Keratinocyte (primary cell): ENCODE data around the gene PHPT1. TPM values are rescaled to one million over a fixed set of nuclear protein-coding genes. Genes with fewer than 3 reads are reported as not detected.

Experiments
- DNase-seq: peaks from one replicate; pipeline ENCODE4 v3.0.0-alpha.2; 2011; ENCODE audit warnings: low read depth, missing footprints, low spot score
- FAIRE-seq: peaks from 2 replicates; lab custom pipeline; 2011; peaks lifted over from hg19 to GRCh38; lab: Jason Lieb, UNC
- H2AFZ ChIP-seq: 2 replicates; pipeline ENCODE4 v1.6.0; 2012; ENCODE audit warnings: low read length, control low read depth, inconsistent platforms; ENCODE audit not compliant: control insufficient read depth
- H3K27ac ChIP-seq: 2 replicates; pipeline ENCODE4 v1.5.1; 2011; ENCODE audit warnings: low read length; ENCODE audit not compliant: control insufficient read depth, insufficient read depth
- H3K27me3 ChIP-seq: 3 replicates; pipeline ENCODE4 v1.6.0; 2011; ENCODE audit warnings: low read length; ENCODE audit not compliant: control insufficient read depth, insufficient read depth; ENCODE audit errors: extremely low read depth
- H3K36me3 ChIP-seq, 2 experiments: 2 replicates in 1 of 2; 3 replicates in 1 of 2; pipeline ENCODE4 v1.5.1; 2011; ENCODE audit warnings: low read length in 2 of 2, mild to moderate bottlenecking in 1 of 2; ENCODE audit not compliant: control insufficient read depth in 2 of 2, insufficient read depth in 2 of 2; ENCODE audit errors: extremely low read depth in 1 of 2
- H3K4me1 ChIP-seq: 3 replicates; pipeline ENCODE4 v1.5.1; 2011; ENCODE audit warnings: low read length; ENCODE audit not compliant: control insufficient read depth, insufficient read depth; ENCODE audit errors: extremely low read depth
- H3K4me2 ChIP-seq: 3 replicates; pipeline ENCODE4 v1.6.0; 2011; ENCODE audit warnings: low read depth, low read length; ENCODE audit not compliant: control insufficient read depth, insufficient read depth; ENCODE audit errors: extremely low read depth
- H3K4me3 ChIP-seq, 3 experiments: fragments of 200-600 bp in 1 of 3; sonication (generic) in 1 of 3; 2 replicates in 2 of 3; 3 replicates in 1 of 3; pipeline ENCODE4 v1.5.1; 2011 to 2016; ENCODE audit warnings: low read length in 3 of 3, mild to moderate bottlenecking in 3 of 3, control low read depth in 2 of 3, inconsistent platforms in 1 of 3, low read depth in 1 of 3, mixed read lengths in 1 of 3, mixed run types in 1 of 3, moderate library complexity in 1 of 3; ENCODE audit not compliant: control insufficient read depth in 2 of 3, insufficient read depth in 2 of 3; ENCODE audit errors: extremely low read depth in 1 of 3
- H3K79me2 ChIP-seq: 2 replicates; pipeline ENCODE4 v1.6.0; 2012; ENCODE audit warnings: low read length; ENCODE audit not compliant: control insufficient read depth, insufficient read depth
- H3K9ac ChIP-seq: 3 replicates; pipeline ENCODE4 v1.6.0; 2011; ENCODE audit warnings: low read length; ENCODE audit not compliant: control insufficient read depth, insufficient read depth; ENCODE audit errors: extremely low read depth
- H3K9me1 ChIP-seq: 3 replicates; pipeline ENCODE4 v1.6.0; 2011; ENCODE audit warnings: low read length; ENCODE audit not compliant: control insufficient read depth, insufficient read depth; ENCODE audit errors: extremely low read depth
- H3K9me3 ChIP-seq: 2 replicates; pipeline ENCODE4 v1.5.1; 2012; ENCODE audit warnings: low read depth, low read length; ENCODE audit not compliant: control insufficient read depth
- H4K20me1 ChIP-seq: 3 replicates; pipeline ENCODE4 v1.6.0; 2011; ENCODE audit warnings: low read length; ENCODE audit not compliant: control insufficient read depth, insufficient read depth; ENCODE audit errors: extremely low read depth
- CTCF ChIP-seq, 3 experiments: IDR thresholded peaks in 1 of 3; conservative IDR thresholded peaks in 1 of 3; optimal IDR thresholded peaks in 1 of 3; 2 replicates in 2 of 3; 3 replicates in 1 of 3; pipeline versions ENCODE3 to v1.5.1; 2011; ENCODE audit warnings: low read length in 3 of 3, mild to moderate bottlenecking in 3 of 3, moderate library complexity in 2 of 3, control low read depth in 1 of 3, inconsistent platforms in 1 of 3; ENCODE audit not compliant: insufficient read depth in 2 of 3; ENCODE audit errors: extremely low read depth in 1 of 3
- EZH2 ChIP-seq: IDR thresholded peaks from one replicate; pipeline ENCODE4 v1.6.1; 2012; ENCODE audit warnings: inconsistent platforms, mild to moderate bottlenecking, low read length, moderate library complexity
- dilution Hi-C: fragments of 300-500 bp; cut with MboI; formaldehyde crosslinking; loops from one replicate; pipeline ENCODE4 v1.7.0; 2020; ENCODE audit warnings: low sequenced_read_pairs; ENCODE audit not compliant: extremely low pct_ligation_motif_present
- polyA plus RNA-seq, 5 experiments: library from polyadenylated mRNA; depleted of rRNA in 3 of 5; stranded (reverse) in 3 of 5; stranded (forward) in 1 of 5; unstranded in 1 of 5; fragments of >200 nt; gene quantifications; 1 replicate in 1 of 5; 2 replicates in 3 of 5; 3 replicates in 1 of 5; pipeline versions ENCODE4 v1.2.1 to v1.2.3, GENCODE V29; 2011 to 2012; ENCODE audit warnings: missing spikeins in 2 of 5, low read depth in 1 of 5, low replicate concordance in 1 of 5

Gene PHPT1
- polyA plus RNA-seq, 1 donor (not counting 4 experiments of a cell fraction or from before 2014, with no cell fraction given), result 68.8 TPM

GRCh38 chr9:136889858-136890257 lies 40.6 kb downstream of the PHPT1 start:
- H3K9me3 ChIP-seq, result no peaks in the 10 kb centered on the region

GRCh38 chr9:136890661-136891060 lies 41.5 kb downstream of the PHPT1 start:
- Histone ChIP-seq H4K20me1 (no peaks in the 10 kb centered on the region), H3K4me3 (no peak overlapping the region), H3K4me1 (peaks cover 7% of the 10 kb centered on the region), H3K9ac (no peak overlapping the region), H3K79me2 (peaks cover 83% of the 10 kb centered on the region), H3K9me1 (no peaks in the 10 kb centered on the region), H3K36me3 (peaks cover 9 to 12% of the 10 kb centered on the region in 2 experiments), H3K9me3 (no peaks in the 10 kb centered on the region), H3K27ac (no peak overlapping the region), H3K4me2 (no peak overlapping the region), H2AFZ (no peak overlapping the region), H3K27me3 (no peaks in the 10 kb centered on the region)
- DNase-seq (no peak), FAIRE-seq (no peak)
- TF ChIP-seq EZH2 (no peak), CTCF (optimal IDR thresholded peaks at IDR 0.05 in 1 of 3, IDR thresholded peaks at IDR 0.05 in 1 of 3, conservative IDR thresholded peaks at IDR 0.05 in 1 of 3; ENCODE audit: extremely low read depth in 1 of 3, insufficient read depth in 2 of 3, low read length in 3 of 3) (no peak)
- dilution Hi-C loops, result no loop called here

More at GRCh38 chr9:136889858-136890257, 40.6 kb downstream of the PHPT1 start:
- H3K9ac ChIP-seq, result no peak overlapping the region
- no peak for DNase-seq
- H3K27me3 ChIP-seq, result no peaks in the 10 kb centered on the region
- no peak overlapping the region for H3K27ac ChIP-seq
- no peaks in the 10 kb centered on the region for H4K20me1 ChIP-seq
- FAIRE-seq, result no peak
- peaks cover 76% of the 10 kb centered on the region for H3K79me2 ChIP-seq
- no peaks in the 10 kb centered on the region for H3K9me1 ChIP-seq
- no peak overlapping the region for H2AFZ ChIP-seq
- no peak overlapping the region for H3K4me2 ChIP-seq
- dilution Hi-C loops, result no loop called here
- H3K4me1 ChIP-seq, result peaks cover 12% of the 10 kb centered on the region
- peaks cover 9 to 10% of the 10 kb centered on the region in 2 experiments for H3K36me3 ChIP-seq
- H3K4me3 ChIP-seq, result no peak overlapping the region
- TF ChIP-seq CTCF (optimal IDR thresholded peaks at IDR 0.05 in 1 of 3, IDR thresholded peaks at IDR 0.05 in 1 of 3, conservative IDR thresholded peaks at IDR 0.05 in 1 of 3; ENCODE audit: extremely low read depth in 1 of 3, insufficient read depth in 2 of 3, low read length in 3 of 3), result no peak
- TF ChIP-seq EZH2, result no peak
